ENCODE measurements around the gene AGR3.

- TF ChIP-seq YY1 (IDR thresholded peaks at IDR 0.05; ENCODE audit: low read depth) (no peak), CEBPB (IDR thresholded peaks at IDR 0.05) (no peak), TAF1 (IDR thresholded peaks at IDR 0.05; ENCODE audit: low read depth) (no peak), FOXM1 (IDR thresholded peaks at IDR 0.05; ENCODE audit: borderline replicate concordance, low read depth) (no peak), EGR1 (IDR thresholded peaks at IDR 0.05) (no peak), RAD21 (IDR thresholded peaks at IDR 0.05; ENCODE audit: low read depth) (no peak), REST (IDR thresholded peaks at IDR 0.05; ENCODE audit: low read depth) (no peak), EP300 (IDR thresholded peaks at IDR 0.05; ENCODE audit: borderline replicate concordance) (no peak), TEAD4 (IDR thresholded peaks at IDR 0.05) (no peak), ZBTB7A (IDR thresholded peaks at IDR 0.05; ENCODE audit: low read depth) (no peak), MAX (IDR thresholded peaks at IDR 0.05) (no peak), TCF12 (IDR thresholded peaks at IDR 0.05; ENCODE audit: low read depth) (no peak), NFIC (IDR thresholded peaks at IDR 0.05) (no peak)
- TF ChIP-seq, protein P1, sequence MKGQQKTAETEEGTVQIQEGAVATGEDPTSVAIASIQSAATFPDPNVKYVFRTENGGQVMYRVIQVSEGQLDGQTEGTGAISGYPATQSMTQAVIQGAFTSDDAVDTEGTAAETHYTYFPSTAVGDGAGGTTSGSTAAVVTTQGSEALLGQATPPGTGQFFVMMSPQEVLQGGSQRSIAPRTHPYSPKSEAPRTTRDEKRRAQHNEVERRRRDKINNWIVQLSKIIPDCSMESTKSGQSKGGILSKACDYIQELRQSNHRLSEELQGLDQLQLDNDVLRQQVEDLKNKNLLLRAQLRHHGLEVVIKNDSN (IDR thresholded peaks at IDR 0.05), result no peak
Measured at GRCh38 chr7:16812542-16813231, 69.1 kb downstream of the AGR3 start.

Data from Ishikawa (cell line).